Neural crest cell (in vitro differentiated cells): Measurements from ENCODE around the gene TMX4. TPM values are rescaled to one million over a fixed set of nuclear protein-coding genes. Genes with fewer than 3 reads are reported as not detected.
"Not testable (repeated sequence)": the region's sequence is repeated elsewhere in the genome, so short reads cannot be mapped to it uniquely, and the experiment has no call there.

ENCODE experiments used
- DNase-seq: peaks from one replicate; pipeline ENCODE4 v3.0.0; 2021; ENCODE audit warnings: low read depth, mixed read lengths, low spot score
- H3K27ac Mint-ChIP-seq: one replicate; pipeline ENCODE4 v1.8.0; 2021; ENCODE audit warnings: mild to moderate bottlenecking, mixed read lengths; ENCODE audit not compliant: unreplicated experiment
- H3K27me3 Mint-ChIP-seq: 2 replicates; pipeline ENCODE4 v1.8.0; 2021; ENCODE audit warnings: low read depth, mild to moderate bottlenecking, mixed read lengths
- H3K36me3 Mint-ChIP-seq: 2 replicates; pipeline ENCODE4 v1.8.0; 2021; ENCODE audit warnings: low read depth, mild to moderate bottlenecking, mixed read lengths
- H3K4me1 Mint-ChIP-seq: 2 replicates; pipeline ENCODE4 v1.8.0; 2021; ENCODE audit warnings: mixed read lengths
- H3K4me3 Mint-ChIP-seq: one replicate; pipeline ENCODE4 v1.8.0; 2021; ENCODE audit warnings: mild to moderate bottlenecking, mixed read lengths
- H3K9me3 Mint-ChIP-seq: 2 replicates; pipeline ENCODE4 v1.8.0; 2021; ENCODE audit warnings: mixed read lengths
- CTCF ChIP-seq: fragments of 200-600 bp; sonication (generic); conservative IDR thresholded peaks from 2 replicates; pipeline ENCODE4 v1.5.0; 2021; ENCODE audit warnings: antibody characterized with exemption, mild to moderate bottlenecking
- total RNA-seq: library from RNA; stranded (reverse); gene quantifications from 2 replicates; pipeline ENCODE4 v1.2.1, GENCODE V29; 2021

TMX4 gene
- total RNA-seq, 1 donor from 2014 or later, result 22.7 TPM

DNA sequence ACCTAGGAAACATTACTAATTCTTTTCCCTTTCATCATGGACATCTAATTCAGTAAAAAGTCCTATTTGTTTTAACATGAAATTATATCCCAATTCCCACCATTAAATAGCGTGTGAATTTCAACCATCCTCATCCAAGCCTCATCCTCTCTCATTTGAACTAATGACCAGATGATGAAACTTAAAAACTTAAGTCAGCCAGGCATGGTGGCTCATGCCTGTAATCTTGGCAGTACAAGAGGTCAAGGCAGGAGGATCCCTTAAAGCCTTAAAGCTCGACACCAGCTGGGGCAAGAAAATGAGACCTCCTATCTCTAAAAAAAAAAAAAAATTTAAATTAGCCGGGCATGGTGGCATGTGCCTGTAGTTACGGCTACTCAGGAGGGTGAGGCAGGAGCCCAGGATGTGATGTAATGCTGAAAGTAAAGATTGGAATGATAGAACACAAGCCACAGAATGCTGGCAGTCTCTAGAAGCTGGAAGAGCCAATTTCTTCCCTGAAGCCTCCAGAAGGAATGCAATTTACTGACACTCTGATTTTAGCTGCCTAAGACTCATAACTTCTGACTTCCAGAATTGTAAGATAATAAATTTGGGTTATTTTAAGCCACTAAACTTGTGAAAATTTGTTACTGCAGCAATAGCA lies 52.2 kb downstream of the TMX4 start:
- TF ChIP-seq CTCF, result no peak
- no peaks in the 10 kb centered on the region for H3K36me3 Mint-ChIP-seq
- H3K4me1 Mint-ChIP-seq, result no peaks in the 10 kb centered on the region
- H3K4me3 Mint-ChIP-seq, result no peak overlapping the region
- H3K9me3 Mint-ChIP-seq, result no peaks in the 10 kb centered on the region
- H3K27ac Mint-ChIP-seq, result no peak overlapping the region
- DNase-seq, result no peak
- H3K27me3 Mint-ChIP-seq, result no peaks in the 10 kb centered on the region

DNA sequence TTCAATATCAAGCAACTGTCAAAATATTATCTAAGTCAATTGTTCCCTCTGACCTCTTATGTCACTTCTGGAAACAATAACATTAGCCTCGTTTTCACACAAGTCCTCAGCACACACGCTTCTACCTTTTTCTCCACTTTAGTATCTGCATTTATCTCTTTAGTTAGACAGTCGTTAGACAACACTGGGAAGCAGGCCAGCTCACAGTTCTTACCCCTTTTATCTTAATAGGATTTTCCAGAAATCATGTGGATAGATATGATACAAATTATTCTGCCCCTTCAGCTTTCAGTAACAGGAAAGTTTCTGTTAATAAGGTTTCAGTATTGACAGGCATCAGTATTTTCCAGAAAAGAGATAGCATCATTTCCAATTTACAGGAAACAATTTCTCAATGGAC lies 53.4 kb downstream of the TMX4 start:
- Mint-ChIP-seq H3K9me3 (no peaks in the 10 kb centered on the region), H3K4me1 (no peaks in the 10 kb centered on the region), H3K36me3 (no peaks in the 10 kb centered on the region), H3K4me3 (no peak overlapping the region), H3K27me3 (no peaks in the 10 kb centered on the region), H3K27ac (no peak overlapping the region)
- DNase-seq, result no peak
- no peak for TF ChIP-seq CTCF

- Mint-ChIP-seq H3K36me3 (peaks cover 6% of the 10 kb centered on the region), H3K4me3 (no peak overlapping the region), H3K9me3 (peaks cover 6% of the 10 kb centered on the region), H3K27ac (no peak overlapping the region), H3K4me1 (no peaks in the 10 kb centered on the region), H3K27me3 (peaks cover 7% of the 10 kb centered on the region)
- no peak for TF ChIP-seq CTCF
- no peak for DNase-seq
Measured at GRCh38 chr20:7959484-7959883, 60.1 kb downstream of the TMX4 start.

GRCh38 chr20:7956561-7956960 lies 63.0 kb downstream of the TMX4 start:
- H3K27me3 Mint-ChIP-seq, H3K4me1 Mint-ChIP-seq, H3K4me3 Mint-ChIP-seq, H3K9me3 Mint-ChIP-seq, H3K36me3 Mint-ChIP-seq, H3K27ac Mint-ChIP-seq, DNase-seq: not testable (repeated sequence)

- Mint-ChIP-seq H3K36me3 (no peaks in the 10 kb centered on the region), H3K4me3 (no peak overlapping the region), H3K27ac (no peak overlapping the region), H3K27me3 (peaks cover 7% of the 10 kb centered on the region), H3K4me1 (no peaks in the 10 kb centered on the region), H3K9me3 (peaks cover 10% of the 10 kb centered on the region)
- DNase-seq, result no peak
- TF ChIP-seq CTCF, result no peak
Measured at GRCh38 chr20:7950387-7950786, 69.2 kb downstream of the TMX4 start.

- TF ChIP-seq CTCF, result no peak
- H3K4me1 Mint-ChIP-seq, result no peaks in the 10 kb centered on the region
- DNase-seq, result no peak
- H3K9me3 Mint-ChIP-seq, result peaks cover 11% of the 10 kb centered on the region
- no peaks in the 10 kb centered on the region for H3K36me3 Mint-ChIP-seq
- peaks cover 7% of the 10 kb centered on the region for H3K27me3 Mint-ChIP-seq
- H3K27ac Mint-ChIP-seq, result no peak overlapping the region
- no peak overlapping the region for H3K4me3 Mint-ChIP-seq
Measured at GRCh38 chr20:7943891-7944290, 75.7 kb downstream of the TMX4 start.
